HG02981 (cell line): ENCODE results near the gene C6orf47.
A peak's percentile ranks its signal among the peaks of the same experiment; 100 is the strongest.

Experiments
- ATAC-seq: cut with Tn5 transposase; IDR thresholded peaks from one replicate; pipeline ENCODE4 v1.9.1; 2021; ENCODE audit warnings: mild to moderate bottlenecking, moderate library complexity; ENCODE audit not compliant: unreplicated experiment

The C6orf47 gene

GRCh38 chr6:31662124-31662723, 1.6 kb upstream of the C6orf47 start:
- ATAC-seq = no peak

DNA sequence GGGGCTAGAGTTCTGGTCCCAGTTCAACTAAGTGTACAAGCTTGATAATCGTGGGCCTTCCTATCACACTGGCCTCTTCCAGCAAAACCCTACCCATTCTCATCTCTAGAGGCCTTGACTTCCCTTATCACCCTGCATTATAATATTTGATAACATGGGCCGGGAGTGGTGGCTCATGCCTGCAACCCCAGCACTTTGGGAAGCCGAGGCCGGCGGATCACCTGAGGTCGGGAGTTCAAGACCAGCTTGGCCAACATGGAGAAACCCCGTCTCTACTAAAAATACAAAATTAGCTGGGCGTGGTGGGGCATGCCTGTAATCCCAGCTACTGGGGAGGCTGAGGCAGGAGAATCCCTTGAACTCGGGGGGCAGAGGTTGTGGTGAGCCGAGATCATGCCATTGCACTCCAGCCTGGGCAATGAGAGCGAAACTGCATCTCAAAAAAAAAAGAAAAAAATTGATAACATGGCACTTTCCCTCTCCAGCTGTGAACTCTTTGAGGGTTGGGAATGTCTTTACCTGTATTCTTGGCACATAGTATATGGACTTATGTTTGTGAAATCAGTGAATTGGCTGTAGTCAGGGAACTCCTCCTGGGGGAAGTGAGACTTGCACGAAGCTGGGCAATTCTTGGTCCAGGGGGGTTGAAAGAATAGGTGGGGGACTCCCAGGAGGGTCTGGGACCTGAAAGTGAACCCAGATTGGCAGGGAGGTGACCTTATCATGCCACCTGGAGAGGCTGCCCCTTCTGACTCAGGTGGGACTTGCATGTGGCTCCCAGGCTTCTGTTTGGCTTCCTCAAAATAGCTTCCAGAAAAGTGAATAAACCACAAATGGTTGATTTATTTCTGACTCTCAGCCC, 915 bp upstream of the C6orf47 start:
- ATAC-seq = no peak

DNA sequence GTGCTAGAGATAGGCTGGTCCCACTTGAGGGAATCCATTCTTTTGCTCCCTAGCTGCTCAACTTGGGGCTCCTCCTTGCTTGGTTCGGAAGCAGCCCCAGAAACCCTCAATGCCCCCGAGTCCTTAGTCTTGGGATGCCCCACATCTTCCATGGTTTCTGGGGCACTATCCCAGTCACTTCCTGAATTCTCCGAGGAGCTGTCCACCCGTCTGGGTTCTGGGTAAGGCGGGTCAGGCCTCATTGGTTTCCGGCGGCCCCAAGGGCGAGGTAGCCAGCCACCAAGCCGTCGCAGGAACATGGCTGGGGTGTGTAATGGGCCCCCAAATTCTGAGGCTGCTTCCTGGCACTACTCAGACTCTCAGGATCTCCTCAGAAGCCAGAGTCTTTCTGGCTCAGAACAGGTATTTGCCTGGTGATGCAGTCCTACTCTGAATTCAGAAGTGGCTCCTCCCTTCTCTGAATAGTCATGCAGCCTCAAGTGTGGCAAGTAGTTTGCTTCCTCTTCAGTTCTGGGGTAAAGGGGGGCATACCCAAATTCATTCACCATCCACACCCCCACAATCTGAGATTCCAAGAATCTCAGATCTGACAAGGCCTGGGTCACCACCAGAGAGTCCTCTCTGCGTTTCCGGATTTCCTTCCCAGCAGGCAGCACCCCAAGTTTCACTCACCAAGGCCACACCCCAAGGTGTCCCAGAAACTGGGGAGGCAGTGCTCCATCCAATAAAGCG, 763 bp downstream of the C6orf47 start:
- ATAC-seq = no peak

GRCh38 chr6:31658983-31659648, 1.5 kb downstream of the C6orf47 start:
- no peak for ATAC-seq

GRCh38 chr6:31658158-31658688, 2.4 kb downstream of the C6orf47 start:
- ATAC-seq = no peak

- ATAC-seq = no peak
Measured at GRCh38 chr6:31657406-31658157, 3.0 kb downstream of the C6orf47 start.

GRCh38 chr6:31655349-31656237, 5.0 kb downstream of the C6orf47 start, which contains the start of gene APOM:
TSS of gene APOM (plus strand) at chr6:31655894. CDS start at chr6:31655967, 73 bp downstream.
- ATAC-seq = no peak

DNA sequence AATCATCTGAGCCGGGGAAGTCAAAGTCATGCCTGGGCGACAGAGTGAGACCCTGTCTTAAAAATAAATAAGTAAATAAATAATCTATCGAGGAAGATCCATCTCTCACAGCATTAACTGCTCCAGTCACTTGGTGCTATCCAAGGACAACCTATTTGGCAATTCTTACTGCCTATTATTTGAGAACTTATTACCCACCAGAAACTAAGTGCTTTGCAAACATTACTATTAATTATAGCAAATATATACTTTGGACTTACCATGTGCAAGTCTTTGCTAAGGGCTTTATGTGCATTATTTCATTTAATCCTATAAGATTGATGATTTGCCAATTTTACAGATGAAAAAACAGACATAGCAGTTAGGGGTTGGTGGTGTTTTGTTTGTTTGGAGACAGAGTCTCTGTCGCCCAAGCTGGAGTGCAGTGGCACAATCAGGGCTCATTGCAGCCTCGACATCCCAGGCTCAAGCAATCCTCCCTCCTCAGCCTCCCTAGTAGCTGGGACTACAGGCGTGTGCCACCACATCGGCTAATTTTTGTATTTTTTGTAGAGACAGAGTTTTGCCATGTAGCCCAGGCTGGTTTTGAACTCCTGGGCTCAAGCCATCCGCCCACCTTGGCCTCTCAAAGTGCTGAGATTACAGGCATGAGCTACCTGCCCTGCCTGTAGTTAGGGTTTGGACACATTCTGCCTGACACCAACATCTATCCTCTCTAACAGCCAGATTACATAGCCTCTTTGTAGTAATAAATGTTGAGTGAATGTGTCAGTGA, 5.8 kb downstream of the C6orf47 start:
- no peak for ATAC-seq

DNA sequence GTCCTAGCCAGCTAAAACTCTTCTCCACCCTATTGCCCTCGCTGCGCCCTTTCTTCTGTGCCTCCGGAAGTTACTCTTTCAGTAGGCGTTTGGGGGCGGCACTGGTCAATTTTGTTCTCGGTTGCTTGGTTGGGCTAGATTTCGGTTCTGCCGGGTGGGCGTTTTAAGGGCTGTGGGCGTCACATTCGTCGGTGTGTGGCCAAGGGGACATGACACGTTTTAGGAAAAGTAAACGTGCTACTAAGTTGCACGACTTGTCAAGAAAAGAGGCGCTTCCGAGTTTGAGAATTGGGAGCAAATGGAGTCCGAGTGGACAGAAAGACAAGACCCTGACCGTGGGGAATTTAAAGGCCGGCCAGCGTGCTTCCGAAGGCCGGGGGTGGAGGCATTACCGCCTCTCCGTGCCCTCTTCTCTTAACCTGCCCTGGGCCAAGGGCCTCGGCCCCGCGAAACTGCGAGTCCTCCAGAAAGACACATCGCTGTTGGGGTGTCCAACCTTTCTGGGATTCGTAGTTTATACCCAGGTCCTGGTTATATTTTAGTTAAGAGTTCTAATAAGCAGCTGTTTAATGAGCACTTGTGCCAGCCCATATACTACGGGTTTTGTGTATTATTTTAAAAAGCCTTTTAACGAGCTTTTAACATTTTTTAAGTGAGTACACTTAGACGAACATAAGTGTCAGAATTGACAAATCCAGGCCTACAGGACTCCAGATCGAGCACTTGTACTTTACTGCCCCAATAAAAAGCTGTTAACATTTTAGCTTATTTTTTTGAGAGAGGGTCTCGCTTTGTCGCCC, 7.5 kb downstream of the C6orf47 start:
- peak; percentile 51 for ATAC-seq

GRCh38 chr6:31651602-31652191, 8.9 kb downstream of the C6orf47 start:
- peak; percentile 17 for ATAC-seq

GRCh38 chr6:31645325-31645724, 15.3 kb downstream of the C6orf47 start:
- no peak for ATAC-seq

- no peak for ATAC-seq
Measured at GRCh38 chr6:31643818-31644454, 16.6 kb downstream of the C6orf47 start.

DNA sequence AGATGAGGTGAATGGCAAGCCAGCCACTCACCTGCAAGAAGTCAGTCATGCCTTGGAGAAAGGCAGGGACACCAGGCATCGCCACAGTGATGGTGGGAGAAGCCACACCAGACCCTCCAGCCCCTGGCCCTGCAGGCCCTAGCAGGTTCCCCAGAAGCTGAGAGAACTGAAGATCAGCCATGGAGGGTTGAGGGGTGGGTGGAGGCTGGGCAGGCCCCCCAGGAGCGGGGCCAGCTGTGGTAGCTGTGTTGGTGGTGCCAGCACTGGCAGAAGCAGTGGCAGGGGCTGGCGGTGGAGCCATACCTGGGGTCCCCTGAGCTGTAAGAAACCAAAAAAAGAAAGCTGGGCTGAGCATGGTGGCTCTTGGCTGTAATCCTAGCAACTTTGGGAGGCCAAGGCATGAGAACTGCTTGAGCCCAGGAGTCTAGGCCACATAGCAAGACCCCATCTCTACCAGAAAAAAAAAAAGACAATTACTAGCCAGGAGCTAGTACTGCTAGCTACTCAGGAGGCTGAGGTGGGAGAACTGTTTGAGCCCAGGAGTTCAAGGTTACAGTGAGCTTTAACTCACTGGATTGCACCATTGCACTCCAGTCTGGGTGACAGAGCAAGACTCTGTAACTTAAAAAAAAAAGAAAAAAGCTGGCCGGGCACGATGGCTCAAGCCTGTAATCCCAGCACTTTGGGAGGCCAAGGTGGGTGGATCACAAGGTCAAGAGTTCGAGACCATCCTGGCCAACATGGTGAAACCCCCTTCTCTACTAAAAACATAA, 17.6 kb downstream of the C6orf47 start:
- no peak for ATAC-seq

GRCh38 chr6:31641370-31641769, 19.2 kb downstream of the C6orf47 start:
- ATAC-seq = no peak

GRCh38 chr6:31640612-31641011, 20.0 kb downstream of the C6orf47 start:
- ATAC-seq = no peak

DNA sequence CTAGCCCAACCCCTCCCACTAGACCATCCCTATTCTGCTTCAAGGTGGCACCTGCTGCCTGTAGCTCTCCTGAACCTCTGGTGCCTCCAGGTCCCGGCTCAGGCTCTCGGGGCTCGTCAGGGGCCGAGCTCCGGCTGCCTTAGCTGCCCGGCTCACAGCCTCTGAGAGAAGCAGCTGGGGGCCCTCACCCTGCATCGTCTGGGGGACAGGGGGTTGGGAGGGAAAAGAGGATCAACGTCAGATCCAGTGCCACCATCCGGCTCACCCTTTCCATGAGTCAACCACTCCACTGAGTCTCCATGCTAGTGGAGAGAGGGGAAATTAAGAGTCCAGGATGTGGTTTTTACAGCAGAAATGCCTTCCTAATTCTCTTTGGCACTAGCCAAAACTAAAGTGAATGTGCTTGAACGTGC, 21.1 kb downstream of the C6orf47 start:
- ATAC-seq = no peak
